Erythroblast (primary cell): ENCODE results near the gene SAMD9L.

Experiments used
- GATA1 ChIP-seq: IDR thresholded peaks from 2 replicates; pipeline ENCODE4 v1.6.1; 2011; ENCODE audit warnings: low read depth, mild to moderate bottlenecking, control low read depth, low read length, moderate library complexity
- POLR2A ChIP-seq: IDR thresholded peaks from 2 replicates; pipeline ENCODE4 v1.6.1; 2011; ENCODE audit warnings: mild to moderate bottlenecking, low read length

DNA sequence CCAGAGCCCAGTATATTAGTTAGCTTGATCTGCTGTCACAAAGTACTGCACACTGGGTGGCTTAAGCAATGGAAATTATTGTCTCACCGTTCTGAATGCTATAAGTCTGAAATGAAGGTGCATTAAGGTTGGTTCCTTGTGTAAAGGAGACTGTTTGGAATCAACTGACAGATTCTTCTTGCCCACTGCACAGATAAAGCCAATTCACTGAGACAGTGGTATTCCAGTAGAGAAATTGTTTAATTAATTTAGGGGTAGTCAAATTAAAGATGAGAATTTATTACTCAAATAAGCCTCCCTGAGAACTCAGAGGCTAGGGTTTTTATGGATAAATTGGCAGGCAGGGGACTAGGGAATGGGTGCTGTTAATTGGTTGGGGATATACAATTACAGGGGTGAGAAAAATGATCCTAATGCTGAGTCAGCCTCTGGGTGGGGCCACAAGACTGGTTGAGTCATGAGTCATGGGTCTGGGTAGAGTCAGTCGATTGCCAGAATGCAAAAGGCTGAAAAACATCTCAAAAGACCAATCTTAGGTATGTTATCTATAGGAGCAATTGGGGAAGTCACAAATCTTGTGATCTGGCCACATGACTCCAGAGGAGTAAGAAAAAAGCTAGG, 23.5 kb upstream of the SAMD9L start:
- TF ChIP-seq POLR2A (no peak), GATA1 (no peak)
